CD14-positive monocyte (primary cell): Measurements from ENCODE around the gene CNOT4. TPM values are rescaled to one million over a fixed set of nuclear protein-coding genes. Genes with fewer than 3 reads are reported as not detected.
"Not testable (repeated sequence)": the region's sequence is repeated elsewhere in the genome, so short reads cannot be mapped to it uniquely, and the experiment has no call there.

Experiments
- DNase-seq, 3 donors: peaks; one replicate each; pipeline ENCODE4 v3.0.0-alpha.2; 2011 to 2022
- H2AFZ ChIP-seq: 2 replicates; pipeline ENCODE4 v1.6.0; 2012; ENCODE audit warnings: mild to moderate bottlenecking, low read depth, low read length, inconsistent platforms; ENCODE audit not compliant: insufficient read depth, poor library complexity, severe bottlenecking
- H3K27ac ChIP-seq, 2 donors: 1 replicate in 1 of 2; 2 replicates in 1 of 2; pipeline ENCODE4 v1.5.1; 2012 to 2013; ENCODE audit warnings: low read length in 2 of 2, control low read depth in 1 of 2, inconsistent platforms in 1 of 2, low read depth in 1 of 2, mild to moderate bottlenecking in 1 of 2
- H3K27me3 ChIP-seq, 2 donors: one replicate each; pipeline versions ENCODE4 v1.6.0 to v1.6.1; 2011 to 2013; ENCODE audit warnings: low read length in 2 of 2; ENCODE audit not compliant: control insufficient read depth in 2 of 2, insufficient read depth in 2 of 2
- H3K36me3 ChIP-seq, 2 donors: replicated peaks in 1 of 2; 1 replicate in 1 of 2; 2 replicates in 1 of 2; pipeline versions ENCODE4 v1.5.1 to v1.6.1; 2012 to 2013; ENCODE audit warnings: low read length in 2 of 2, control low read depth in 1 of 2, inconsistent platforms in 1 of 2, mild to moderate bottlenecking in 1 of 2; ENCODE audit not compliant: insufficient read depth in 2 of 2, control insufficient read depth in 1 of 2
- H3K4me1 ChIP-seq, 2 donors: 1 replicate in 1 of 2; 2 replicates in 1 of 2; pipeline versions ENCODE4 v1.5.1 to v1.6.1; 2012 to 2013; ENCODE audit warnings: low read length in 2 of 2, control low read depth in 1 of 2, inconsistent platforms in 1 of 2, mild to moderate bottlenecking in 1 of 2, moderate library complexity in 1 of 2; ENCODE audit not compliant: insufficient read depth in 2 of 2, control insufficient read depth in 1 of 2
- H3K4me2 ChIP-seq: replicated peaks from 2 replicates; pipeline ENCODE3; 2012; ENCODE audit warnings: low read length, moderate library complexity, mild to moderate bottlenecking; ENCODE audit not compliant: poor library complexity, severe bottlenecking; ENCODE audit errors: extremely low read depth
- H3K4me3 ChIP-seq, 3 experiments: fragments of 200-600 bp in 1 of 3; sonication (generic) in 1 of 3; replicated peaks in 1 of 3; 1 replicate in 2 of 3; 2 replicates in 1 of 3; pipeline ENCODE4 v1.5.1; 2011 to 2013; ENCODE audit warnings: low read length in 3 of 3, mild to moderate bottlenecking in 3 of 3, control low read depth in 2 of 3, low read depth in 2 of 3, inconsistent platforms in 1 of 3, moderate library complexity in 1 of 3
- H3K79me2 ChIP-seq: 2 replicates; pipeline ENCODE4 v1.6.0; 2012; ENCODE audit warnings: mild to moderate bottlenecking, control low read depth, inconsistent platforms, low read length, moderate library complexity; ENCODE audit not compliant: insufficient read depth
- H3K9ac ChIP-seq: 2 replicates; pipeline ENCODE4 v1.6.0; 2017; ENCODE audit warnings: low read length, mild to moderate bottlenecking; ENCODE audit not compliant: insufficient read depth, poor library complexity, severe bottlenecking
- H3K9me3 ChIP-seq, 2 donors: replicated peaks in 1 of 2; 1 replicate in 1 of 2; 2 replicates in 1 of 2; pipeline versions ENCODE4 v1.5.1 to v1.6.1; 2012 to 2013; ENCODE audit warnings: low read length in 2 of 2, control low read depth in 1 of 2; ENCODE audit not compliant: control insufficient read depth in 1 of 2, insufficient read depth in 1 of 2
- H4K20me1 ChIP-seq: 2 replicates; pipeline ENCODE4 v1.6.0; 2012; ENCODE audit warnings: mild to moderate bottlenecking, low read length, control low read depth, moderate library complexity; ENCODE audit not compliant: insufficient read depth
- H3K27ac Mint-ChIP-seq, 7 donors: one replicate each; pipeline ENCODE4 v1.8.0; 2020; ENCODE audit warnings: mild to moderate bottlenecking in 7 of 7, mixed read lengths in 7 of 7, moderate library complexity in 6 of 7, inconsistent platforms in 2 of 7
- H3K27me3 Mint-ChIP-seq, 3 donors: one replicate each; pipeline ENCODE4 v1.8.0; 2021 to 2022; ENCODE audit warnings: low read depth in 3 of 3, mild to moderate bottlenecking in 3 of 3, mixed read lengths in 3 of 3, moderate library complexity in 3 of 3, inconsistent platforms in 1 of 3
- H3K36me3 Mint-ChIP-seq, 2 donors: one replicate each; pipeline ENCODE4 v1.8.0; 2020; ENCODE audit warnings: mixed read lengths in 2 of 2, inconsistent platforms in 1 of 2, mild to moderate bottlenecking in 1 of 2
- H3K4me1 Mint-ChIP-seq: one replicate; pipeline ENCODE4 v1.8.0; 2020; ENCODE audit warnings: mild to moderate bottlenecking, mixed read lengths
- H3K4me3 Mint-ChIP-seq, 2 donors: one replicate each; pipeline ENCODE4 v1.8.0; 2020; ENCODE audit warnings: mild to moderate bottlenecking in 2 of 2, mixed read lengths in 2 of 2, moderate library complexity in 1 of 2
- H3K9me3 Mint-ChIP-seq, 7 donors: one replicate each; pipeline ENCODE4 v1.8.0; 2020 to 2022; ENCODE audit warnings: mixed read lengths in 7 of 7, mild to moderate bottlenecking in 6 of 7, moderate library complexity in 6 of 7, inconsistent platforms in 2 of 7
- WGBS: methylation state at CpG from one replicate; pipeline ENCODE4 v1.1.5; 2013; ENCODE audit warnings: missing lambda C conversion rate; ENCODE audit not compliant: insufficient coverage; 5-methylcytosine and 5-hydroxymethylcytosine counted together
- intact Hi-C, 2 donors: fragments of 100-400 bp; cut with micrococcal nuclease; formaldehyde crosslinking; loops; one replicate each; pipeline versions ENCODE4 v1.15.0 to v1.15.1; 2023
- polyA plus RNA-seq, 3 donors: library from polyadenylated mRNA; depleted of rRNA in 1 of 3; unstranded in 2 of 3; stranded (reverse) in 1 of 3; fragments of 300-500 nt in 2 of 3; fragments of >200 nt in 1 of 3; fragmentation: Illumina TruSeq in 2 of 3; gene quantifications; 1 replicate in 2 of 3; 2 replicates in 1 of 3; pipeline ENCODE4 v1.2.3, GENCODE V29; 2012 to 2021
- TF ChIP-seq, protein P1 (sequence below): fragments of 200-600 bp; IDR thresholded peaks from one replicate; pipeline ENCODE4 v1.8.0; 2022; ENCODE audit warnings: antibody characterized with exemption, mild to moderate bottlenecking

Gene CNOT4
- polyA plus RNA-seq, 3 donors = 4.3 to 7.9 (median 6.3) TPM

DNA sequence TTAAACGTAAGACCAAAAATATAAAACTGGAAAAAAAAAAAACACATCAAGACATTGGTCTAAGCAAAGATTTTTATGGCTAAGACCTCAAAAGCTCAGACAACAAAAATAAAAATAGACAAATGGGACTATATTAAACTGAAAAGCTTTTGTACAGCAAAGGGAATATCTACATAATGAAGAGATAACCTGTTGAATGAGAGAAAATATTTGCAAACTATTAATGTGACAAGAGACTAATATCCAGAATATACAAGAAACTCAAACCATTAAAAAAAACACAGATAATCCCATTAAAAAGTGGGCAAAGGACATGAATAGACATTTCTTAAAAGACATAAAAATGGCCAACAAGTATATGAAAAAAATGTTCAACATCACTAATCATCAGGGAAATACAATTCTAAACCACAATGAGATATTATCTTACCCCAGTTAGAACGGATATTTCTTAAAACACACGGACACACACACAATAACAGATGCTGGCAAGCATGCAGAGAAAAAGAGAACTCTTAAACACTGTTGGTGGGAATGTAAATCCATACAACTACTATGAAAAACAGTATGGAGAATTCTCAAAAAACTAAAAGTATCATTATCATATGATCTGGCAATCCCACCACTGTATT is 28.8 kb downstream of the CNOT4 start:
- H3K9me3 Mint-ChIP-seq = no peaks in the 10 kb centered on the region
- H3K4me3 Mint-ChIP-seq = no peak overlapping the region
- Histone ChIP-seq H3K9ac (no peak overlapping the region), H4K20me1 (peaks cover 90% of the 10 kb centered on the region), H3K4me3 (no peak overlapping the region), H3K4me2 (no peak overlapping the region), H2AFZ (no peak overlapping the region), H3K36me3 (peaks cover 0 to 57% of the 10 kb centered on the region in 2 donors), H3K27me3 (no peaks in the 10 kb centered on the region), H3K9me3 (no peaks in the 10 kb centered on the region), H3K4me1 (no peaks in the 10 kb centered on the region), H3K79me2 (peaks cover 90% of the 10 kb centered on the region), H3K27ac (no peak overlapping the region)
- H3K27me3 Mint-ChIP-seq = peaks cover 0 to 1% (median 0%) of the 10 kb centered on the region in 3 donors
- intact Hi-C loops = no loop called here
- peaks cover 21 to 61% of the 10 kb centered on the region in 2 donors for H3K36me3 Mint-ChIP-seq
- no peak for DNase-seq
- TF ChIP-seq, protein P1, sequence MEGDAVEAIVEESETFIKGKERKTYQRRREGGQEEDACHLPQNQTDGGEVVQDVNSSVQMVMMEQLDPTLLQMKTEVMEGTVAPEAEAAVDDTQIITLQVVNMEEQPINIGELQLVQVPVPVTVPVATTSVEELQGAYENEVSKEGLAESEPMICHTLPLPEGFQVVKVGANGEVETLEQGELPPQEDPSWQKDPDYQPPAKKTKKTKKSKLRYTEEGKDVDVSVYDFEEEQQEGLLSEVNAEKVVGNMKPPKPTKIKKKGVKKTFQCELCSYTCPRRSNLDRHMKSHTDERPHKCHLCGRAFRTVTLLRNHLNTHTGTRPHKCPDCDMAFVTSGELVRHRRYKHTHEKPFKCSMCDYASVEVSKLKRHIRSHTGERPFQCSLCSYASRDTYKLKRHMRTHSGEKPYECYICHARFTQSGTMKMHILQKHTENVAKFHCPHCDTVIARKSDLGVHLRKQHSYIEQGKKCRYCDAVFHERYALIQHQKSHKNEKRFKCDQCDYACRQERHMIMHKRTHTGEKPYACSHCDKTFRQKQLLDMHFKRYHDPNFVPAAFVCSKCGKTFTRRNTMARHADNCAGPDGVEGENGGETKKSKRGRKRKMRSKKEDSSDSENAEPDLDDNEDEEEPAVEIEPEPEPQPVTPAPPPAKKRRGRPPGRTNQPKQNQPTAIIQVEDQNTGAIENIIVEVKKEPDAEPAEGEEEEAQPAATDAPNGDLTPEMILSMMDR = no peak
- WGBS = no CpG with 5 or more reads among the region's 3 CpGs
- H3K27ac Mint-ChIP-seq = peak overlapping the region in 1 of 7 donors; percentile 12
- H3K4me1 Mint-ChIP-seq = peaks cover 8% of the 10 kb centered on the region

DNA sequence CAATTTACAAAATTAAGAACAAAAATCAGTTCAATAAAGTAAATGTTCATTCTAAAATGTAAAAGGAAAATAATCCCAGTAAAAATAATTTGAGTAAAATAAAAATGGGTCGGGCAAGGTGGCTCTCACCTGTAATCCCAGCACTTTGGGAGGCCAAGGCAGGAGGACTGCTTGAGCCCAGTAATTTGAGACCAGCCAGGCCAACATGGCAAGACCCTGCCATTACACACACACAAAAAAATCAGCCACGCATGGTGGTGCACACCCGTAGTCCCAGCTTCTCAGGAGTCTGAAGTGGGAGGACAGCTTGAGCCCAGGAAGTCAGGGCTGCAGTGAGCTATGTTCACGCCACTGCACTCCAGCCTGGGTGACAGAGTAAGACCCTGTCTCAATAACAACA is 34.4 kb downstream of the CNOT4 start:
- Mint-ChIP-seq H3K4me3 (no peak overlapping the region), H3K36me3 (peaks cover 15 to 42% of the 10 kb centered on the region in 2 donors), H3K27me3 (no peaks in the 10 kb centered on the region), H3K4me1 (no peaks in the 10 kb centered on the region), H3K27ac (peak overlapping the region in 2 of 7 donors; percentile 32 to 33), H3K9me3 (no peaks in the 10 kb centered on the region)
- no peaks in the 10 kb centered on the region for H3K27me3 ChIP-seq
- no peak overlapping the region for H2AFZ ChIP-seq
- H3K9me3 ChIP-seq = no peaks in the 10 kb centered on the region
- intact Hi-C loops = no loop called here
- TF ChIP-seq, protein P1 = no peak
- H3K79me2 ChIP-seq = peaks cover 76% of the 10 kb centered on the region
- WGBS = 100% methylated on average over 2 of the region's 4 CpGs
- H3K9ac ChIP-seq = no peak overlapping the region
- H3K36me3 ChIP-seq = peaks cover 0 to 30% of the 10 kb centered on the region in 2 donors
- peaks cover 62% of the 10 kb centered on the region for H4K20me1 ChIP-seq
- no peak overlapping the region for H3K4me3 ChIP-seq
- no peak for DNase-seq
- H3K27ac ChIP-seq = no peak overlapping the region
- H3K4me2 ChIP-seq = no peak overlapping the region
- no peaks in the 10 kb centered on the region for H3K4me1 ChIP-seq

DNA sequence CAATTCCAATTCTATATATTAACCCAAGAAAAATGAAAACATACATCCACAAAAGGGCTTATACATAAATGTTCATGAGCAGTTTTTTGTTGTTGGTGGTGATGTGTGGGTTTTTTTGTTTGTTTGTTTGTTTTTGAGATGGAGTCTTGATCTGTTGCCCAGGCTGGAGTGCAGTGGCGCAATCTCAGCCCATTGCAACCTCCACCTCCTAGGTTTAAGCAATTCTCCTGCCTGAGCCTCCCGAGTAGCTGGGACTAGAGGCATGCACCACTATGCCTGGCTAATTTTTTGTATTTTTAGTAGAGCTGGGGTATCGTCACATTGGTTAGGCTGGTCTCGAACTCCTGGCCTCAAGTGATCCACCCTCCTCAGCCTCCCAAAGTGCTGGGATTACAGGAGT is 40.2 kb downstream of the CNOT4 start:
- H2AFZ ChIP-seq, H3K9me3 ChIP-seq, H3K27me3 Mint-ChIP-seq, H3K9ac ChIP-seq, DNase-seq, H3K27ac Mint-ChIP-seq, H3K27ac ChIP-seq, H3K4me3 ChIP-seq, H3K4me1 Mint-ChIP-seq, H3K36me3 ChIP-seq, H3K9me3 Mint-ChIP-seq, intact Hi-C loops, H3K4me3 Mint-ChIP-seq, H3K27me3 ChIP-seq, H3K4me1 ChIP-seq, H3K4me2 ChIP-seq: not testable (repeated sequence)
- peaks cover 60% of the 10 kb centered on the region for H4K20me1 ChIP-seq
- WGBS = no CpG with 5 or more reads among the region's 4 CpGs
- peaks cover 74% of the 10 kb centered on the region for H3K79me2 ChIP-seq
- H3K36me3 Mint-ChIP-seq = peaks cover 8 to 15% of the 10 kb centered on the region in 2 donors
